ENCODE results near the gene PCDHGC4.

PCDHGC4 gene

DNA sequence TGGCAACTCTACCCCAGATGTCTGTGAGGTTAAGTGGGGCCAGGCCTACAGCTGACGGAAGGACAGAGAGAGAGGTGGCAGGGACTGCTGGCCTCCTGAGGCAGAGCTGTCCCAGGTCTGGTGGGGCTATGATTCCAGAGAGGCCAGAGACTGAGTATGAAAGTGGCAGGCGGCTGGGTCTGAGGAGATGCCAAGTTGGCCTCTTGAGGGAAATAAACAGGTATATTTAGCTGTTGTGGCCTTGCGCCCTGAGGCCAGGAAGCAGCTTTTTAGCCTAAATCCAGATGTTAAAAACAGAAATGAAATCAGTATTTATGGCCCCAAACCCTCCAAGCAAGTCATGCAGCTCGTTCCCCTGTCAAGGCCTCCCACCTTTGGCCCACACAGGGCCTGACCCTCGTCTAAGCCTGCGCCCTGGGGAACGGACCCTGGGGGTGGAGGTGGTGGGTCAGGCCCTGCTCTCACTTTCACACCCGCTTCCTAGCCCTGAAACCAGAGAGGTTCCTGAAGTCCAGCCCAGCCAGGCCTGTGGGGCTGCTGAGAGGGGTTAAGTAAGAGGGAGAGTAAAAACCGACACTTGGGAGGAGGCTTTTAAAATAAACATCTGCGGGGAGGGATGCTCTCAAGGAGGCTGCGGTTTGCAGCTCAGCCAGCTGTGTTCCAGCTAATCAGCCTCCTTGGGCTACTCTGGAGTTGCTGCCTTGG lies 22.7 kb downstream of the PCDHGC4 start:
- H3K4me3 ChIP-seq (ENCODE audit: low read depth, low read length): peak overlapping the region; percentile 48
- ChIA-PET POLR2A (interaction anchor here (0.8 to 3.1 kb wide), 8 partner anchors 11 to 180 kb away, joined by 3 to 33 read pairs (median 14); partner anchors contain the start of genes PCDHGC3 and PCDHGC5), CTCF (interaction anchor here (1.1 to 37.5 kb wide), 11 partner anchors 9 to 111 kb away, joined by 3 to 856 read pairs (median 10); partner anchors contain the start of genes PCDHGA10, PCDHGA11, PCDHGA12 and PCDHGB7)
- TF ChIP-seq, protein P1, sequence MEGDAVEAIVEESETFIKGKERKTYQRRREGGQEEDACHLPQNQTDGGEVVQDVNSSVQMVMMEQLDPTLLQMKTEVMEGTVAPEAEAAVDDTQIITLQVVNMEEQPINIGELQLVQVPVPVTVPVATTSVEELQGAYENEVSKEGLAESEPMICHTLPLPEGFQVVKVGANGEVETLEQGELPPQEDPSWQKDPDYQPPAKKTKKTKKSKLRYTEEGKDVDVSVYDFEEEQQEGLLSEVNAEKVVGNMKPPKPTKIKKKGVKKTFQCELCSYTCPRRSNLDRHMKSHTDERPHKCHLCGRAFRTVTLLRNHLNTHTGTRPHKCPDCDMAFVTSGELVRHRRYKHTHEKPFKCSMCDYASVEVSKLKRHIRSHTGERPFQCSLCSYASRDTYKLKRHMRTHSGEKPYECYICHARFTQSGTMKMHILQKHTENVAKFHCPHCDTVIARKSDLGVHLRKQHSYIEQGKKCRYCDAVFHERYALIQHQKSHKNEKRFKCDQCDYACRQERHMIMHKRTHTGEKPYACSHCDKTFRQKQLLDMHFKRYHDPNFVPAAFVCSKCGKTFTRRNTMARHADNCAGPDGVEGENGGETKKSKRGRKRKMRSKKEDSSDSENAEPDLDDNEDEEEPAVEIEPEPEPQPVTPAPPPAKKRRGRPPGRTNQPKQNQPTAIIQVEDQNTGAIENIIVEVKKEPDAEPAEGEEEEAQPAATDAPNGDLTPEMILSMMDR (IDR thresholded peaks at IDR 0.05; ENCODE audit: insufficient read depth, low read length, missing control alignments): no peak
- peak; percentile 67 for DNase-seq (ENCODE audit: low read depth, low spot score)

DNA sequence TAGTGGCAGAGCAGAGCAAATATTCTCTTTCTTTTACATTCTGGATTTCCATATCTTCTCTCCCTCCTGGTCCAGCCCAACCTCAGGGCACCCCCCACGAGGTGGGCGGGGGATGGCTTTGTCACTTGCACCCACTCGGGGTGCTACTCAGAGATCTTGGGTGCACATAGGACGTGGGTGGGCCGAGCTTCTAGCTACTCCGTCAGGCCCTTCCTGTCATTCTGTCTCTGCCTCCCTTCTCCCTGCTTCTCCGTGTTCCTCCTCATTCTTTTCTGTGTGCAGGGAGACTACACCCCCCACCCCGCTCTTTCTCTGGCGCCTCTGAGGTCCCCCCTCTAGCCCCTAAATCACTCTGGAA lies 23.6 kb downstream of the PCDHGC4 start:
- POLR2A ChIA-PET: interaction anchor here (0.9 to 3.1 kb wide), 10 partner anchors 10 to 49 kb away, joined by 3 to 33 read pairs (median 11); partner anchors contain the start of genes PCDHGC3 and PCDHGC5
- TF ChIP-seq, protein P1 (IDR thresholded peaks at IDR 0.05; ENCODE audit: insufficient read depth, low read length, missing control alignments): no peak
- H3K4me3 ChIP-seq (ENCODE audit: low read depth, low read length): peak overlapping the region; percentile 48
- no peak for DNase-seq (ENCODE audit: low read depth, low spot score)
- CTCF ChIA-PET: interaction anchor here (1.1 to 37.5 kb wide), 11 partner anchors 9 to 164 kb away, joined by 3 to 856 read pairs (median 10); partner anchors contain the start of genes PCDHGA10, PCDHGA11, PCDHGA12 and PCDHGA3

DNA sequence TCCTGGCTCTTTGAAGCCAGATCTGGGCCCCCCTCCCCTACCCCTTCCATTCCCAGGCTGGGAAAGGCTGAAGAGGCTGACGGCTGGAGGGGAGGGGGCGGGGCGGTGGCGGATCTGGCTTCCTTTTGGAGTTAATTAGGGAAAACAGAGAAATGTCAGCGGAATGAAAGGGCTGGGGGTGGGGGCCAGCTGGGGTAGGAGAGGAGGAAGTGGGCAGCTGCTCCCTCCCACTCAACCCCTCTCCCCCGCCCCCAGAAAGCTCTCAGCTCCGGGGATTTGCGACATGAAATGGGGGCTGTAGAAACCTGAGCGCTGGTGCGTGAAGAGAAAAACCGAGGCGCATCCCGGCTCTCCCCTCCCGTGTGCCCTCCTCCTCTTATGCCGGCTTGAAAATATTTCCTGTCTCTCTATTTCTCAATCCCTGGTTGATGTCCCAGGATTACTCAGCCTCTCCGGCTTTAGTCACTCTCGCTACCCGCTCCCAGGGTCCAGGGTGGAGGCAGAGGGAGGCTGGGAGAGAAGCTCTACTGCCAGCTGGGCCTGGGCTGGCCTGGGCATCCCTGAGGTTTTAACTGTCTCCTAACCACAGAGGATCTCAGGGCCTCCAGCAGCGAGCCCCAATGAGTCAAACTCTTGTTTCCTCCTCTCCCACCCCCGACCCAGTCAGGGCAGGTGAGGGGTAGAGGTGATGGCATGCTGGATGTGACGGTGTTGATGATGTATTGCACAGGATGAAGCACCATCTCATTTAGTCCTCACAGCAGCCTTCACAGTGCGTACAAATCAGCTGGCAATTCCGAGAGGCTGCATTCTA lies 24.2 kb downstream of the PCDHGC4 start:
- POLR2A ChIA-PET: interaction anchor here (0.7 to 3.1 kb wide), 11 partner anchors 9 to 48 kb away, joined by 3 to 33 read pairs (median 6); partner anchors contain the start of genes PCDHGC3 and PCDHGC5
- peak overlapping the region; percentile 48 for H3K4me3 ChIP-seq (ENCODE audit: low read depth, low read length)

DNA sequence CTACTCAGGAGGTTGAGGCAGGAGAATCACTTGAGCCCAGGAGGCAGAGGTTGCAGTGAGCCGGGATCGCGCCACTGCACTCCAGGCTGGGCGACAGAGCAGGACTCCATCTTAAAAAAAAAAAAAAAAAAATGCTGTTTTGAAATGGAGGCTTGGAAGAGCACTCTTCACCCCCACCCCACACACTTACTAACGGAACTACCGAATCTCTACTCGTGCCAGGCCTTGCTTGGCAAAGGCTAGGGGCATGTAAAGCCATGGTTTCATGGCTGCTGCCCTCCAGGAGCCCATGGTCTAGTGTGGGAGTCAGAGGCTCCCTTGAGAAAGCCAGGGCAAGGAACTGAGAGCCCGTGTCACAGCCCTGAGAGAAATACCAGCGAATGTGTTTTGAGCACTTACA lies 25.3 kb downstream of the PCDHGC4 start:
- H3K4me3 ChIP-seq (ENCODE audit: low read depth, low read length): no peak overlapping the region
- TF ChIP-seq, protein P1 (IDR thresholded peaks at IDR 0.05; ENCODE audit: insufficient read depth, low read length, missing control alignments): no peak
- DNase-seq (ENCODE audit: low read depth, low spot score): no peak
- ChIA-PET CTCF (interaction anchor here (0.8 to 37.5 kb wide), 9 partner anchors 7 to 162 kb away, joined by 3 to 856 read pairs (median 23); partner anchors contain the start of genes PCDHGA10, PCDHGA11, PCDHGA12 and PCDHGB7), POLR2A (interaction anchor here (0.9 kb wide), 1 partner anchor 20 kb away, joined by 3 read pairs; no protein-coding TSS in a partner anchor)

More for the DNA sequence above, 24.2 kb downstream of the PCDHGC4 start:
- CTCF ChIA-PET: interaction anchor here (1.1 to 37.5 kb wide), 11 partner anchors 8 to 165 kb away, joined by 3 to 856 read pairs (median 11); partner anchors contain the start of genes PCDHGA10, PCDHGA11, PCDHGA3 and PCDHGB7
- DNase-seq (ENCODE audit: low read depth, low spot score): peak; percentile 91
- TF ChIP-seq, protein P1 (IDR thresholded peaks at IDR 0.05; ENCODE audit: insufficient read depth, low read length, missing control alignments): no peak

DNA sequence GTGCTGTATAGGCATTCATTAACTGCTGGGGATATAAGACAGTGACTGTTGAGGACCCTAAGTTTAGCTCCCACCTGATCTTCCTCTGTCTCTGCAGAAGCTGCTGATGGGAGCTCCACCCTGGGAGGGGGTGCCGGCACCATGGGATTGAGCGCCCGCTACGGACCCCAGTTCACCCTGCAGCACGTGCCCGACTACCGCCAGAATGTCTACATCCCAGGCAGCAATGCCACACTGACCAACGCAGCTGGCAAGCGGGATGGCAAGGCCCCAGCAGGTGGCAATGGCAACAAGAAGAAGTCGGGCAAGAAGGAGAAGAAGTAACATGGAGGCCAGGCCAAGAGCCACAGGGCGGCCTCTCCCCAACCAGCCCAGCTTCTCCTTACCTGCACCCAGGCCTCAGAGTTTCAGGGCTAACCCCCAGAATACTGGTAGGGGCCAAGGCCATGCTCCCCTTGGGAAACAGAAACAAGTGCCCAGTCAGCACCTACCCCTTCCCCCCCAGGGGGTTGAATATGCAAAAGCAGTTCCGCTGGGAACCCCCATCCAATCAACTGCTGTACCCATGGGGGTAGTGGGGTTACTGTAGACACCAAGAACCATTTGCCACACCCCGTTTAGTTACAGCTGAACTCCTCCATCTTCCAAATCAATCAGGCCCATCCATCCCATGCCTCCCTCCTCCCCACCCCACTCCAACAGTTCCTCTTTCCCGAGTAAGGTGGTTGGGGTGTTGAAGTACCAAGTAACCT lies 26.2 kb downstream of the PCDHGC4 start:
- no peak for DNase-seq (ENCODE audit: low read depth, low spot score)
- TF ChIP-seq, protein P1 (IDR thresholded peaks at IDR 0.05; ENCODE audit: insufficient read depth, low read length, missing control alignments): no peak
- no peak overlapping the region for H3K4me3 ChIP-seq (ENCODE audit: low read depth, low read length)
- POLR2A ChIA-PET: no interaction called here
- CTCF ChIA-PET: interaction anchor here (1.0 to 37.5 kb wide), 13 partner anchors 6 to 163 kb away, joined by 3 to 856 read pairs (median 10); partner anchors contain the start of genes PCDHGA10, PCDHGA11, PCDHGA12 and PCDHGB3
